Measurements from ENCODE around the gene CILP.

Gene CILP

GRCh38 chr15:65221697-65222096, 10.4 kb upstream of the CILP start:
- Histone ChIP-seq H3K4me3 (IDR thresholded peaks at IDR 0.05; ENCODE audit: insufficient read depth, low read depth, low read length) (no peak overlapping the region), H3K4me1 (ENCODE audit: low read depth, poor library complexity, severe bottlenecking) (peaks cover 15% of the 10 kb centered on the region), H3K27ac (no peak overlapping the region), H3K79me2 (ENCODE audit: insufficient read depth, low read depth) (no peaks in the 10 kb centered on the region), H2AFZ (ENCODE audit: low read depth) (no peak overlapping the region), H4K20me1 (ENCODE audit: insufficient read depth) (no peaks in the 10 kb centered on the region), H3K36me3 (ENCODE audit: insufficient read depth) (no peaks in the 10 kb centered on the region), H3K4me2 (no peak overlapping the region), H3K9ac (no peak overlapping the region), H3K27me3 (ENCODE audit: insufficient read depth, low read depth) (no peaks in the 10 kb centered on the region)
- TF ChIP-seq CTCF (conservative IDR thresholded peaks at IDR 0.05; ENCODE audit: low read depth, low read length): no peak

- Histone ChIP-seq H4K20me1 (ENCODE audit: insufficient read depth) (no peaks in the 10 kb centered on the region), H3K27me3 (ENCODE audit: insufficient read depth, low read depth) (no peaks in the 10 kb centered on the region), H3K27ac (no peak overlapping the region), H3K4me3 (IDR thresholded peaks at IDR 0.05; ENCODE audit: insufficient read depth, low read depth, low read length) (no peak overlapping the region), H2AFZ (ENCODE audit: low read depth) (no peak overlapping the region), H3K4me1 (ENCODE audit: low read depth, poor library complexity, severe bottlenecking) (peaks cover 15% of the 10 kb centered on the region), H3K36me3 (ENCODE audit: insufficient read depth) (no peaks in the 10 kb centered on the region), H3K79me2 (ENCODE audit: insufficient read depth, low read depth) (no peaks in the 10 kb centered on the region), H3K4me2 (peak overlapping the region; percentile 27; the same call in 1 of the 2 replicates), H3K9ac (no peak overlapping the region)
- no peak for TF ChIP-seq CTCF (conservative IDR thresholded peaks at IDR 0.05; ENCODE audit: low read depth, low read length)
These were observed 7.9 kb upstream of the CILP start for GRCh38 chr15:65219137-65219536.

DNA sequence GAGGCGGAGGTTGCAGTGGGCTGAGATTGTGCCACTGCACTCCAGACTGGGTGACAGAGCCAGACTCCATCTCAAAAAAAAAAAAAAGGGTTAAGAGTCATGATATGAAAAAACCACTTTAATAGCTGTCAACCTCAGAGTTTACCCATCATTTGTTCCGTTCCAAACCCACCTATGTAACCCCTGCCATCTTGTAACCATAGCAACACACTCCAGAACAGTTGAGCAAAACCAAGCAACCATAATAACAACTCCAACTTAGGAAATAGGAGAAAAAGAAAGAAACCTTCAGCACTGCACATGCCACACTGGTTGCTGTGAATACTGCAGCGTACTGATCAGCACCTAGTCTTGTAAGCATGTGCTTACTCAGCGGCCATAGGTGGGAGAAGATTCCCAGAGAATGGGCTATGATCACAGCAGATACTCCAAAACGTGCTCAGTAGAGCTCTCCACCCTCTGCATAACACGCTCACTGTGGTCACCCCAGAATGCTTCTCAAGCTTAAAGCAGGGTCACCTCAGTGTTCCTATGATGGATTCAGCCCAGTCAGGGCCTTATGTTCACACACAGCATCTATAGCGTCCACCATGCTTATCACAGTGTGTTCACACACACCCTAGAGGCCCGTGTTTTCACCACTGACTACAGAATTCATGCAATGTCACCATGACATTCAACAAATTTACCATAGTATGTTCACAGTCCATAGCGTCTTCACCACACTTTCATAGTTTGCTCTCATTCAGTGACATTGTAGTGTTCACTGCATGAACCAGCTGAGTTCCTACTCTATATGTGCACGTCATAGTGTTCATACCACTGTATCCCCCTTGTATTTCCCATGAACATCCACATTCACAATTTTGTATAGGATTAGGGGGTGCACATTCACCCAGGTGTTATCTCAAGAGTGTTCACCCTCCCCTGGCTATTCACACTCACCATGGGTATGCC, 6.5 kb upstream of the CILP start:
- no peaks in the 10 kb centered on the region for H3K36me3 ChIP-seq (ENCODE audit: insufficient read depth)
- no peaks in the 10 kb centered on the region for H3K79me2 ChIP-seq (ENCODE audit: insufficient read depth, low read depth)
- peaks cover 15% of the 10 kb centered on the region for H3K4me1 ChIP-seq (ENCODE audit: low read depth, poor library complexity, severe bottlenecking)
- no peak overlapping the region for H3K9ac ChIP-seq
- H3K27me3 ChIP-seq (ENCODE audit: insufficient read depth, low read depth): no peaks in the 10 kb centered on the region
- H3K4me2 ChIP-seq: no peak overlapping the region
- H2AFZ ChIP-seq (ENCODE audit: low read depth): no peak overlapping the region
- H3K27ac ChIP-seq: no peak overlapping the region
- TF ChIP-seq CTCF (conservative IDR thresholded peaks at IDR 0.05; ENCODE audit: low read depth, low read length): no peak
- no peaks in the 10 kb centered on the region for H4K20me1 ChIP-seq (ENCODE audit: insufficient read depth)
- H3K4me3 ChIP-seq (IDR thresholded peaks at IDR 0.05; ENCODE audit: insufficient read depth, low read depth, low read length): no peak overlapping the region

DNA sequence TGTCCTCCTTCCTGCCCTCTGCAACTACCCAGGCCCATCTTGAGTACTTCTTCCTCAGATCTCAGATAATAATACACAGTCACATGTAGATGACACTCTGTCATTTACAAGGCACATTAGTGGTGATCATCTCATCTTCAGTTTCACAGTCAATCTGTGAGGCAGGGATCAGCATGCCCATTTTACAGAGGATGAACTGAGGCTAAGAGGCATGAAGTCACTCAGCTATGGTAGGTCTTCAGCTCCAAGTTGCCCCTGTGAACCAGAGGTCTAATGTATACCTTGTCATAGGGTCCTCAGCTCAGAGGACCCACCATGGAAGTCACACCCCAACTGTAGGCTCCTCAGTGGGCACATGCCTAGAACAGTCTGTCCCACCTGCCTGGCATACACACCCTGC, 4.2 kb upstream of the CILP start:
- peaks cover 15% of the 10 kb centered on the region for H3K4me1 ChIP-seq (ENCODE audit: low read depth, poor library complexity, severe bottlenecking)
- H2AFZ ChIP-seq (ENCODE audit: low read depth): no peak overlapping the region
- no peaks in the 10 kb centered on the region for H3K79me2 ChIP-seq (ENCODE audit: insufficient read depth, low read depth)
- H3K27ac ChIP-seq: no peak overlapping the region
- no peak overlapping the region for H3K4me3 ChIP-seq (IDR thresholded peaks at IDR 0.05; ENCODE audit: insufficient read depth, low read depth, low read length)
- no peaks in the 10 kb centered on the region for H4K20me1 ChIP-seq (ENCODE audit: insufficient read depth)
- no peak for TF ChIP-seq CTCF (conservative IDR thresholded peaks at IDR 0.05; ENCODE audit: low read depth, low read length)
- H3K4me2 ChIP-seq: no peak overlapping the region
- H3K27me3 ChIP-seq (ENCODE audit: insufficient read depth, low read depth): no peaks in the 10 kb centered on the region
- no peak overlapping the region for H3K9ac ChIP-seq
- H3K36me3 ChIP-seq (ENCODE audit: insufficient read depth): no peaks in the 10 kb centered on the region

All from KMS-11 (cell line).